GM23338 (cell line): ENCODE results near the gene LTBP3. TPM values are rescaled to one million over a fixed set of nuclear protein-coding genes. Genes with fewer than 3 reads are reported as not detected.

Source experiments
- ATAC-seq: fragments of 200-7000 bp; cut with Tn5 transposase; 3 replicates; pipeline ENCODE4 v1.9.1; 2020
- DNase-seq: peaks from one replicate; pipeline ENCODE4 v3.0.0-alpha.2; 2015; ENCODE audit warnings: low spot score
- H2AFZ ChIP-seq: fragments of 200-600 bp; sonication (generic); 2 replicates; pipeline ENCODE4 v1.8.0; 2016; ENCODE audit warnings: antibody characterized with exemption, mild to moderate bottlenecking, moderate library complexity
- H3F3A ChIP-seq: fragments of 200-600 bp; sonication (generic); replicated peaks from 2 replicates; pipeline ENCODE4 v1.8.0; 2017; ENCODE audit warnings: antibody characterized with exemption, mixed run types, low read depth
- H3K27ac ChIP-seq: fragments of 200-600 bp; sonication (generic); 2 replicates; pipeline ENCODE4 v1.6.1; 2016; ENCODE audit warnings: low read depth
- H3K27me3 ChIP-seq: fragments of 200-600 bp; sonication (generic); 2 replicates; pipeline ENCODE4 v1.8.0; 2016; ENCODE audit warnings: mild to moderate bottlenecking, mixed run types, moderate library complexity; ENCODE audit not compliant: insufficient read depth
- H3K36me3 ChIP-seq: fragments of 200-600 bp; sonication (generic); 2 replicates; pipeline ENCODE4 v1.8.0; 2016; ENCODE audit warnings: mild to moderate bottlenecking; ENCODE audit not compliant: insufficient read depth
- H3K4me1 ChIP-seq: fragments of 200-600 bp; sonication (generic); 2 replicates; pipeline ENCODE4 v1.8.0; 2016; ENCODE audit warnings: mild to moderate bottlenecking, moderate library complexity; ENCODE audit not compliant: insufficient read depth
- H3K4me2 ChIP-seq: fragments of 200-600 bp; sonication (generic); 2 replicates; pipeline ENCODE4 v1.7.1; 2017; ENCODE audit warnings: mixed run types
- H3K4me3 ChIP-seq: fragments of 200-600 bp; sonication (generic); 2 replicates; pipeline ENCODE4 v1.6.1; 2016; ENCODE audit warnings: mixed run types
- H3K79me2 ChIP-seq: fragments of 200-600 bp; sonication (generic); replicated peaks from 2 replicates; pipeline ENCODE4 v1.8.0; 2017; ENCODE audit warnings: mild to moderate bottlenecking; ENCODE audit not compliant: insufficient read depth
- H3K9me2 ChIP-seq: fragments of 200-600 bp; sonication (generic); 2 replicates; pipeline ENCODE4 v1.8.0; 2017; ENCODE audit not compliant: insufficient read depth
- H4K20me1 ChIP-seq: fragments of 200-600 bp; sonication (generic); replicated peaks from 2 replicates; pipeline ENCODE4 v1.8.0; 2017; ENCODE audit warnings: mild to moderate bottlenecking; ENCODE audit not compliant: insufficient read depth
- H3K27ac Mint-ChIP-seq: 2 replicates; pipeline ENCODE4 v1.8.0; 2020; ENCODE audit warnings: inconsistent platforms, mild to moderate bottlenecking, moderate library complexity, mixed read lengths
- H3K27me3 Mint-ChIP-seq: 3 replicates; pipeline ENCODE4 v1.8.0; 2022; ENCODE audit warnings: low read depth, mild to moderate bottlenecking, moderate library complexity, mixed read lengths, inconsistent platforms; ENCODE audit not compliant: insufficient read depth, poor library complexity
- H3K36me3 Mint-ChIP-seq: 3 replicates; pipeline ENCODE4 v1.8.0; 2021; ENCODE audit warnings: low read depth, mild to moderate bottlenecking, inconsistent platforms, moderate library complexity, mixed read lengths
- H3K4me1 Mint-ChIP-seq: 3 replicates; pipeline ENCODE4 v1.8.0; 2020; ENCODE audit warnings: mild to moderate bottlenecking, inconsistent platforms, mixed read lengths
- H3K4me3 Mint-ChIP-seq: 3 replicates; pipeline ENCODE4 v1.8.0; 2021; ENCODE audit warnings: moderate library complexity, mild to moderate bottlenecking, inconsistent platforms, mixed read lengths
- H3K9me3 Mint-ChIP-seq: 3 replicates; pipeline ENCODE4 v1.8.0; 2020; ENCODE audit warnings: moderate library complexity, mild to moderate bottlenecking, inconsistent platforms, mixed read lengths
- CREB1 ChIP-seq: fragments of 250-450 bp; sonication (Bioruptor Pico); IDR thresholded peaks from 2 replicates; pipeline ENCODE4 v1.5.0; 2020; ENCODE audit warnings: low read depth, mild to moderate bottlenecking, moderate library complexity
- EZH2 ChIP-seq: fragments of 200-600 bp; sonication (generic); IDR thresholded peaks from one replicate; pipeline ENCODE4 v1.8.0; 2017; ENCODE audit warnings: antibody characterized with exemption, mild to moderate bottlenecking, low read depth; ENCODE audit not compliant: unreplicated experiment
- JUNB ChIP-seq: IDR thresholded peaks from one replicate; pipeline ENCODE4 v1.6.1; 2016; ENCODE audit warnings: antibody characterized with exemption; ENCODE audit not compliant: unreplicated experiment
- NANOG ChIP-seq: IDR thresholded peaks from 2 replicates; pipeline ENCODE4 v1.6.1; 2016; ENCODE audit warnings: antibody characterized with exemption, borderline replicate concordance
- POLR2AphosphoS5 ChIP-seq: IDR thresholded peaks from 2 replicates; pipeline ENCODE4 v1.6.1; 2016; ENCODE audit warnings: antibody characterized with exemption, low read depth
- ZNF114 ChIP-seq: fragments of 250-450 bp; sonication (Bioruptor Pico); IDR thresholded peaks from 2 replicates; pipeline ENCODE4 v1.5.0; 2020; ENCODE audit warnings: mild to moderate bottlenecking, moderate library complexity
- ZNF331 ChIP-seq: fragments of 250-450 bp; sonication (Bioruptor Pico); IDR thresholded peaks from 2 replicates; pipeline ENCODE4 v1.5.0; 2020; ENCODE audit warnings: low read depth, mild to moderate bottlenecking, moderate library complexity
- polyA plus RNA-seq: library from polyadenylated mRNA; unstranded; fragments of >200 nt; fragmentation: Nextera tagmentation; extraction: Ambion mirVana; gene quantifications from 2 replicates; pipeline ENCODE4 v1.2.1, GENCODE V29; 2016
- total RNA-seq: library from RNA; depleted of rRNA; stranded (reverse); fragments of >200 nt; shearing (Covaris generic); gene quantifications from 2 replicates; pipeline ENCODE4 v1.2.3, GENCODE V29; 2014
- TF ChIP-seq, protein P1 (sequence below): fragments of 250-450 bp; sonication (Bioruptor Pico); IDR thresholded peaks from 2 replicates; pipeline ENCODE4 v1.5.0; 2020; ENCODE audit warnings: mild to moderate bottlenecking, moderate library complexity
- TF ChIP-seq, protein P2 (sequence below): IDR thresholded peaks from one replicate; pipeline ENCODE4 v1.6.1; 2018; ENCODE audit warnings: antibody characterized with exemption; ENCODE audit not compliant: unreplicated experiment
- TF ChIP-seq, protein P3 (sequence below), 2 experiments: fragments of 200-600 bp in 1 of 2; sonication (generic) in 1 of 2; conservative IDR thresholded peaks; 2 replicates each; pipeline versions ENCODE4 v1.5.1 to v1.6.1; 2016 to 2017; ENCODE audit warnings: antibody characterized with exemption in 2 of 2, low read depth in 2 of 2, mild to moderate bottlenecking in 2 of 2, moderate library complexity in 1 of 2
- TF ChIP-seq, protein P4 (sequence below): IDR thresholded peaks from 2 replicates; pipeline ENCODE4 v1.6.1; 2016; ENCODE audit warnings: antibody characterized with exemption

LTBP3 gene
- total and polyA plus RNA-seq, 2 experiments from 2014 or later = 9.5 to 29.2 TPM

DNA sequence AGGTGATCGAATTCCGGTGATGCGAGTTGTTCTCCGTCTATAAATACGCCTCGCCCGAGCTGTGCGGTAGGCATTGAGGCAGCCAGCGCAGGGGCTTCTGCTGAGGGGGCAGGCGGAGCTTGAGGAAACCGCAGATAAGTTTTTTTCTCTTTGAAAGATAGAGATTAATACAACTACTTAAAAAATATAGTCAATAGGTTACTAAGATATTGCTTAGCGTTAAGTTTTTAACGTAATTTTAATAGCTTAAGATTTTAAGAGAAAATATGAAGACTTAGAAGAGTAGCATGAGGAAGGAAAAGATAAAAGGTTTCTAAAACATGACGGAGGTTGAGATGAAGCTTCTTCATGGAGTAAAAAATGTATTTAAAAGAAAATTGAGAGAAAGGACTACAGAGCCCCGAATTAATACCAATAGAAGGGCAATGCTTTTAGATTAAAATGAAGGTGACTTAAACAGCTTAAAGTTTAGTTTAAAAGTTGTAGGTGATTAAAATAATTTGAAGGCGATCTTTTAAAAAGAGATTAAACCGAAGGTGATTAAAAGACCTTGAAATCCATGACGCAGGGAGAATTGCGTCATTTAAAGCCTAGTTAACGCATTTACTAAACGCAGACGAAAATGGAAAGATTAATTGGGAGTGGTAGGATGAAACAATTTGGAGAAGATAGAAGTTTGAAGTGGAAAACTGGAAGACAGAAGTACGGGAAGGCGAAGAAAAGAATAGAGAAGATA, 59.0 kb downstream of the LTBP3 start, which contains the start of gene MALAT1:
TSS of gene MALAT1 (plus strand) at position 69 of the 736 bp plus-strand sequence.
- H3K9me2 ChIP-seq = no peaks in the 10 kb centered on the region
- H3K27me3 ChIP-seq = no peaks in the 10 kb centered on the region
- no peak within 1 kb of the TSS for H3K4me3 Mint-ChIP-seq
- H3K9me3 Mint-ChIP-seq = peaks cover 8% of the 10 kb centered on the region; the same call in 2 of the 3 replicates
- peak within 1 kb of the TSS; percentile 84 for H3K4me2 ChIP-seq
- DNase-seq (peak; percentile 98), ATAC-seq (no peak)
- no peak within 1 kb of the TSS for H3K27ac Mint-ChIP-seq
- H3K27me3 Mint-ChIP-seq = peaks cover 22% of the 10 kb centered on the region
- H3K79me2 ChIP-seq = peaks cover 61% of the 10 kb centered on the region
- peaks cover 35% of the 10 kb centered on the region for H3K36me3 ChIP-seq
- peak within 1 kb of the TSS; percentile 100 for H3K27ac ChIP-seq
- H3F3A ChIP-seq = peaks cover 52% of the 10 kb centered on the region
- peak within 1 kb of the TSS; percentile 65 for H3K4me3 ChIP-seq
- peaks cover 23% of the 10 kb centered on the region for H3K4me1 ChIP-seq
- H3K4me1 Mint-ChIP-seq = peaks cover 21% of the 10 kb centered on the region
- no peak within 1 kb of the TSS for H2AFZ ChIP-seq
- TF ChIP-seq POLR2AphosphoS5 (peak; percentile 99), NANOG (no peak), JUNB (no peak), ZNF331 (no peak), EZH2 (no peak), CREB1 (peak; percentile 90), ZNF114 (CRISPR knock-in tag) (peak; percentile 98)
- TF ChIP-seq, protein P1, sequence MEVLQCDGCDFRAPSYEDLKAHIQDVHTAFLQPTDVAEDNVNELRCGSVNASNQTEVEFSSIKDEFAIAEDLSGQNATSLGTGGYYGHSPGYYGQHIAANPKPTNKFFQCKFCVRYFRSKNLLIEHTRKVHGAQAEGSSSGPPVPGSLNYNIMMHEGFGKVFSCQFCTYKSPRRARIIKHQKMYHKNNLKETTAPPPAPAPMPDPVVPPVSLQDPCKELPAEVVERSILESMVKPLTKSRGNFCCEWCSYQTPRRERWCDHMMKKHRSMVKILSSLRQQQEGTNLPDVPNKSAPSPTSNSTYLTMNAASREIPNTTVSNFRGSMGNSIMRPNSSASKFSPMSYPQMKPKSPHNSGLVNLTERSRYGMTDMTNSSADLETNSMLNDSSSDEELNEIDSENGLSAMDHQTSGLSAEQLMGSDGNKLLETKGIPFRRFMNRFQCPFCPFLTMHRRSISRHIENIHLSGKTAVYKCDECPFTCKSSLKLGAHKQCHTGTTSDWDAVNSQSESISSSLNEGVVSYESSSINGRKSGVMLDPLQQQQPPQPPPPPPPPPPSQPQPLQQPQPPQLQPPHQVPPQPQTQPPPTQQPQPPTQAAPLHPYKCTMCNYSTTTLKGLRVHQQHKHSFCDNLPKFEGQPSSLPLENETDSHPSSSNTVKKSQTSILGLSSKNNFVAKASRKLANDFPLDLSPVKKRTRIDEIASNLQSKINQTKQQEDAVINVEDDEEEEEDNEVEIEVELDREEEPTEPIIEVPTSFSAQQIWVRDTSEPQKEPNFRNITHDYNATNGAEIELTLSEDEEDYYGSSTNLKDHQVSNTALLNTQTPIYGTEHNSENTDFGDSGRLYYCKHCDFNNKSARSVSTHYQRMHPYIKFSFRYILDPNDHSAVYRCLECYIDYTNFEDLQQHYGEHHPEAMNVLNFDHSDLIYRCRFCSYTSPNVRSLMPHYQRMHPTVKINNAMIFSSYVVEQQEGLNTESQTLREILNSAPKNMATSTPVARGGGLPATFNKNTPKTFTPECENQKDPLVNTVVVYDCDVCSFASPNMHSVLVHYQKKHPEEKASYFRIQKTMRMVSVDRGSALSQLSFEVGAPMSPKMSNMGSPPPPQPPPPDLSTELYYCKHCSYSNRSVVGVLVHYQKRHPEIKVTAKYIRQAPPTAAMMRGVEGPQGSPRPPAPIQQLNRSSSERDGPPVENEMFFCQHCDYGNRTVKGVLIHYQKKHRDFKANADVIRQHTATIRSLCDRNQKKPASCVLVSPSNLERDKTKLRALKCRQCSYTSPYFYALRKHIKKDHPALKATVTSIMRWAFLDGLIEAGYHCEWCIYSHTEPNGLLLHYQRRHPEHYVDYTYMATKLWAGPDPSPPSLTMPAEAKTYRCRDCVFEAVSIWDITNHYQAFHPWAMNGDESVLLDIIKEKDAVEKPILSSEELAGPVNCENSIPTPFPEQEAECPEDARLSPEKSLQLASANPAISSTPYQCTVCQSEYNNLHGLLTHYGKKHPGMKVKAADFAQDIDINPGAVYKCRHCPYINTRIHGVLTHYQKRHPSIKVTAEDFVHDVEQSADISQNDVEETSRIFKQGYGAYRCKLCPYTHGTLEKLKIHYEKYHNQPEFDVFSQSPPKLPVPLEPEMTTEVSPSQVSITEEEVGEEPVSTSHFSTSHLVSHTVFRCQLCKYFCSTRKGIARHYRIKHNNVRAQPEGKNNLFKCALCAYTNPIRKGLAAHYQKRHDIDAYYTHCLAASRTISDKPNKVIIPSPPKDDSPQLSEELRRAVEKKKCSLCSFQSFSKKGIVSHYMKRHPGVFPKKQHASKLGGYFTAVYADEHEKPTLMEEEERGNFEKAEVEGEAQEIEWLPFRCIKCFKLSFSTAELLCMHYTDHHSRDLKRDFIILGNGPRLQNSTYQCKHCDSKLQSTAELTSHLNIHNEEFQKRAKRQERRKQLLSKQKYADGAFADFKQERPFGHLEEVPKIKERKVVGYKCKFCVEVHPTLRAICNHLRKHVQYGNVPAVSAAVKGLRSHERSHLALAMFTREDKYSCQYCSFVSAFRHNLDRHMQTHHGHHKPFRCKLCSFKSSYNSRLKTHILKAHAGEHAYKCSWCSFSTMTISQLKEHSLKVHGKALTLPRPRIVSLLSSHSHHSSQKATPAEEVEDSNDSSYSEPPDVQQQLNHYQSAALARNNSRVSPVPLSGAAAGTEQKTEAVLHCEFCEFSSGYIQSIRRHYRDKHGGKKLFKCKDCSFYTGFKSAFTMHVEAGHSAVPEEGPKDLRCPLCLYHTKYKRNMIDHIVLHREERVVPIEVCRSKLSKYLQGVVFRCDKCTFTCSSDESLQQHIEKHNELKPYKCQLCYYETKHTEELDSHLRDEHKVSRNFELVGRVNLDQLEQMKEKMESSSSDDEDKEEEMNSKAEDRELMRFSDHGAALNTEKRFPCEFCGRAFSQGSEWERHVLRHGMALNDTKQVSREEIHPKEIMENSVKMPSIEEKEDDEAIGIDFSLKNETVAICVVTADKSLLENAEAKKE (CRISPR knock-in tag) = no peak
- TF ChIP-seq, protein P2, sequence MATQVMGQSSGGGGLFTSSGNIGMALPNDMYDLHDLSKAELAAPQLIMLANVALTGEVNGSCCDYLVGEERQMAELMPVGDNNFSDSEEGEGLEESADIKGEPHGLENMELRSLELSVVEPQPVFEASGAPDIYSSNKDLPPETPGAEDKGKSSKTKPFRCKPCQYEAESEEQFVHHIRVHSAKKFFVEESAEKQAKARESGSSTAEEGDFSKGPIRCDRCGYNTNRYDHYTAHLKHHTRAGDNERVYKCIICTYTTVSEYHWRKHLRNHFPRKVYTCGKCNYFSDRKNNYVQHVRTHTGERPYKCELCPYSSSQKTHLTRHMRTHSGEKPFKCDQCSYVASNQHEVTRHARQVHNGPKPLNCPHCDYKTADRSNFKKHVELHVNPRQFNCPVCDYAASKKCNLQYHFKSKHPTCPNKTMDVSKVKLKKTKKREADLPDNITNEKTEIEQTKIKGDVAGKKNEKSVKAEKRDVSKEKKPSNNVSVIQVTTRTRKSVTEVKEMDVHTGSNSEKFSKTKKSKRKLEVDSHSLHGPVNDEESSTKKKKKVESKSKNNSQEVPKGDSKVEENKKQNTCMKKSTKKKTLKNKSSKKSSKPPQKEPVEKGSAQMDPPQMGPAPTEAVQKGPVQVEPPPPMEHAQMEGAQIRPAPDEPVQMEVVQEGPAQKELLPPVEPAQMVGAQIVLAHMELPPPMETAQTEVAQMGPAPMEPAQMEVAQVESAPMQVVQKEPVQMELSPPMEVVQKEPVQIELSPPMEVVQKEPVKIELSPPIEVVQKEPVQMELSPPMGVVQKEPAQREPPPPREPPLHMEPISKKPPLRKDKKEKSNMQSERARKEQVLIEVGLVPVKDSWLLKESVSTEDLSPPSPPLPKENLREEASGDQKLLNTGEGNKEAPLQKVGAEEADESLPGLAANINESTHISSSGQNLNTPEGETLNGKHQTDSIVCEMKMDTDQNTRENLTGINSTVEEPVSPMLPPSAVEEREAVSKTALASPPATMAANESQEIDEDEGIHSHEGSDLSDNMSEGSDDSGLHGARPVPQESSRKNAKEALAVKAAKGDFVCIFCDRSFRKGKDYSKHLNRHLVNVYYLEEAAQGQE = peak; percentile 22
- TF ChIP-seq, protein P3, sequence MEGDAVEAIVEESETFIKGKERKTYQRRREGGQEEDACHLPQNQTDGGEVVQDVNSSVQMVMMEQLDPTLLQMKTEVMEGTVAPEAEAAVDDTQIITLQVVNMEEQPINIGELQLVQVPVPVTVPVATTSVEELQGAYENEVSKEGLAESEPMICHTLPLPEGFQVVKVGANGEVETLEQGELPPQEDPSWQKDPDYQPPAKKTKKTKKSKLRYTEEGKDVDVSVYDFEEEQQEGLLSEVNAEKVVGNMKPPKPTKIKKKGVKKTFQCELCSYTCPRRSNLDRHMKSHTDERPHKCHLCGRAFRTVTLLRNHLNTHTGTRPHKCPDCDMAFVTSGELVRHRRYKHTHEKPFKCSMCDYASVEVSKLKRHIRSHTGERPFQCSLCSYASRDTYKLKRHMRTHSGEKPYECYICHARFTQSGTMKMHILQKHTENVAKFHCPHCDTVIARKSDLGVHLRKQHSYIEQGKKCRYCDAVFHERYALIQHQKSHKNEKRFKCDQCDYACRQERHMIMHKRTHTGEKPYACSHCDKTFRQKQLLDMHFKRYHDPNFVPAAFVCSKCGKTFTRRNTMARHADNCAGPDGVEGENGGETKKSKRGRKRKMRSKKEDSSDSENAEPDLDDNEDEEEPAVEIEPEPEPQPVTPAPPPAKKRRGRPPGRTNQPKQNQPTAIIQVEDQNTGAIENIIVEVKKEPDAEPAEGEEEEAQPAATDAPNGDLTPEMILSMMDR (conservative IDR thresholded peaks at IDR 0.05; ENCODE audit: low read depth in 2 of 2) = no peak
- TF ChIP-seq, protein P4, sequence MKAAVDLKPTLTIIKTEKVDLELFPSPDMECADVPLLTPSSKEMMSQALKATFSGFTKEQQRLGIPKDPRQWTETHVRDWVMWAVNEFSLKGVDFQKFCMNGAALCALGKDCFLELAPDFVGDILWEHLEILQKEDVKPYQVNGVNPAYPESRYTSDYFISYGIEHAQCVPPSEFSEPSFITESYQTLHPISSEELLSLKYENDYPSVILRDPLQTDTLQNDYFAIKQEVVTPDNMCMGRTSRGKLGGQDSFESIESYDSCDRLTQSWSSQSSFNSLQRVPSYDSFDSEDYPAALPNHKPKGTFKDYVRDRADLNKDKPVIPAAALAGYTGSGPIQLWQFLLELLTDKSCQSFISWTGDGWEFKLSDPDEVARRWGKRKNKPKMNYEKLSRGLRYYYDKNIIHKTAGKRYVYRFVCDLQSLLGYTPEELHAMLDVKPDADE = peak; percentile 80; the same call in 1 of the 2 replicates
- peaks cover 48% of the 10 kb centered on the region for H4K20me1 ChIP-seq
- no peaks in the 10 kb centered on the region; the same call in 2 of the 3 replicates for H3K36me3 Mint-ChIP-seq
